Cardiac septum (tissue), 1 donor: ENCODE results near the gene ANK2. TPM values are rescaled to one million over a fixed set of nuclear protein-coding genes. Genes with fewer than 3 reads are reported as not detected.

Experiments
- DNase-seq: peaks from one replicate; pipeline ENCODE4 v3.0.0-alpha.2; 2020; ENCODE audit warnings: low spot score
- intact Hi-C: fragments of 100-400 bp; cut with DNase I; formaldehyde crosslinking; loops from one replicate; pipeline ENCODE4 v1.14.0; 2022
- total RNA-seq: library from RNA; stranded (reverse); fragmentation: NEBNext Ultra II Directional; extraction: Animal tissue kit (Norgen Biotek cat#: 25700); gene quantifications from one replicate; pipeline ENCODE4 v1.2.1, GENCODE V29; 2021
- donor health status: DM: no; HTN: no; CAD: no.

Gene ANK2
- total RNA-seq, 1 donor from 2014 or later: 208 TPM

GRCh38 chr4:113260688-113261087 is 211.2 kb downstream of the ANK2 start:
- intact Hi-C loops: no loop called here
- no peak for DNase-seq

- intact Hi-C loops: no loop called here
- no peak for DNase-seq
These were observed 213.8 kb downstream of the ANK2 start for GRCh38 chr4:113263274-113263673.

- no peak for DNase-seq
- intact Hi-C loops: no loop called here
These were observed 221.3 kb downstream of the ANK2 start for GRCh38 chr4:113270520-113271319.

DNA sequence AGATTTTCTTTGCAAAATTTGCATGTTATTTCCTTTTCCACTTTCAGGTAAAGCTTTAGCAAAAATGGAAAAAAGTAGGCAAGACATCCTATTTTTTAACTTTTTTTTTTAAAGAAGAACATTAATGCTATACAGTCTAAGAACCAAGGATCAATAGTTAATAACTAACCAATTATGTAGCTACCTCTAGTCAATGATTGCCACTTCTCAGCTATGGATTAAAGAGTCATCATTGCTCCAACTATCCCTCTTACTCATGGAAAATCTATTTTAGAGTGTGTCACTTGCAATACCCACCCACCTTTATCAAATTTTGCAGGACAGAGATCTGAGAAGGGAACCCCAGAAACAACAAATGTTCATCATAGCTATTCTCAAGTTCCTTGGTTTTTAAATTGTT is 223.1 kb downstream of the ANK2 start:
- no peak for DNase-seq
- intact Hi-C loops: no loop called here

- intact Hi-C loops: no loop called here
- DNase-seq: no peak
These were observed 224.3 kb downstream of the ANK2 start for GRCh38 chr4:113273721-113274220.

DNA sequence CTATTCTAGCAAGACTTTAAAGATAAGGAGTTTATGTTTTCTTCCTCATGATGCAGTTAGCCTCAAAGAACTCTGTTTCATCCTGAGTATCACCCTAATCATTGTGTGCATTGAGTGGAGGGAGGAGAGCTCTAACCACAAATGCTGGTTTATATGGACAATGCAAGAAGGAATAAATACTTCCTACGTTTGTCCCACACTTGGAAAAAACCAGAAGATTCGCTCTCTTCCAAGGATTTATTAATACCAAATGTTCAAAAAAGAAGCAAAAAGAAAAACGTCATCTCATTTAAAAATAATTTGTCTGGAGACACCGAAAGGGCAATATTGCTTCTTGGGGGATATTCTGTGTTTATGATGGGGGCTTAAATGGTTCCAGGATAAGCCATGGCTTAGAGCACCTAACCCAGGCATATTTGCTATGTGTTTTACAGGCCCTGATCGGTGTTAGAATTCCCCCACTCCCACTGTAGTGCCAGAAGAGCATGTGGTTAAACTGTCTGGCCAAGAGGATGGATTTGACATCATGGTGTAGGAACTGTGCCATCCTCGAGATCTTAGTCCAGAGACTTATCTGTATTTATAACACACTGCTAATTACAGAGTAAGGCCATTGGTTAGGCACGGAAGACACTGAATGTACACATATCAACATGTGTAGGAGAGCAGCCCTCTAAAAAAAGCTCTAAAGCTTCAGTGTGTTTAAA is 227.2 kb downstream of the ANK2 start:
- no peak for DNase-seq
- intact Hi-C loops: no loop called here

DNA sequence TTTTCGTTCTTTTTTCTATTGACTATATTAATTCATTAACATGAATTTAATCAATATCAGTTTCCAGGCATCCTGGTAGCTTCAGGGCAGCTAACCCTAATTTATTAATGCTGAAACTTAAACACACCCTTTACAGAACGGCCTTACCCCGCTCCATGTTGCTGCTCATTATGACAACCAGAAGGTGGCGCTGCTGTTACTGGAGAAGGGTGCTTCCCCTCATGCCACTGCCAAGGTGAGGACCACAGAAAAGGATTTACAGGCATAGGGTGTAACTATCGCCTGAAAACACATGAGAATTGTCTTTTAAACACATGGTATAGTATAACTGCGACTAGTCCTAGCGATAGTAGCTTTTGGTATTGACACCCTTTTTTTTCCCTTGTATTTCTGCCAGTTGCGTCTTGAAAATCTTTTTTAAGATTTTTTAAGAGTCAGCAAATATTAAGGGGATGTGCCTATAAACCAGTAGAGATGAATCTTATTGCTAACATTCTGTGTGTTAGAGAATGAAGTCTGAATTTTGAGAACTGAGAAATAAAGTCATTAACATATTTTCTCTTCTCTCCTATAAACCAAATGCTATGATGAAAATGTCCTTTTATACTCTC is 229.0 kb downstream of the ANK2 start:
- intact Hi-C loops: no loop called here
- DNase-seq: no peak

DNA sequence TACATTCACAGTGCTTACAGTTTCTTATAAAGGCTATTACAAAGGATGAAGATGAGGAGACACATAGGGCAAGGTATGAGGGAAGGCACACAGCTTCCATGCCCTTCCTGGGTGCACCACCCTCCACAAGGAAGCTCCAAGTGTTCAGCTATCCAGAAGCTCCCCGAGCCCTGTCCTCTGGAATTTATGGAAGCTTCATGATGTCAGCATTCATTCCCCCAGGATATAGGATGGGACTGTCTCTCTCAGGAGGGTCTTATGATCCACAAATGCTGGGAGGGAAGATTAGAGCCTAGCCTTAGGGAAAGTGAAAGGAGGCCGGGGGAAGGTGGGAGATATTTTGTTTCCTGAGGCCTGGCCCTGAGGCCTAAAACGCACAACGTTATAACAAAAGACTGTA is 236.0 kb downstream of the ANK2 start:
- DNase-seq: no peak
- intact Hi-C loops: no loop called here

DNA sequence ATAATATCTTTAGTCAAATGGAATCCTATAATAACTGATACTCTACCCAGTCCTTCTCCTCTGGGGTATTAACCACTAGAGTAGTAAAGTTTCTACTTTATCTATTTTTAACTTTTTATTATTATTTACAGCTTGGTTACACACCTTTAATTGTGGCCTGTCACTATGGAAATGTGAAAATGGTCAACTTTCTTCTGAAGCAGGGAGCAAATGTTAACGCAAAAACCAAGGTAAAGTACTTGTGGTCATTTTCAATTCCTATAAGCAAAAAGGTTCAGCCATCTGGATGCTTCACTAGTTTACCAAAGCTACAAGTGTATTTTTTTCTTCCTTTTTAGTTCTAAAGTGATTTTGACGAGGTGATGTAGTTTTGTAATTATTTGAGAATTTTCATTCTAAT is 238.8 kb downstream of the ANK2 start:
- no peak for DNase-seq
- intact Hi-C loops: no loop called here

DNA sequence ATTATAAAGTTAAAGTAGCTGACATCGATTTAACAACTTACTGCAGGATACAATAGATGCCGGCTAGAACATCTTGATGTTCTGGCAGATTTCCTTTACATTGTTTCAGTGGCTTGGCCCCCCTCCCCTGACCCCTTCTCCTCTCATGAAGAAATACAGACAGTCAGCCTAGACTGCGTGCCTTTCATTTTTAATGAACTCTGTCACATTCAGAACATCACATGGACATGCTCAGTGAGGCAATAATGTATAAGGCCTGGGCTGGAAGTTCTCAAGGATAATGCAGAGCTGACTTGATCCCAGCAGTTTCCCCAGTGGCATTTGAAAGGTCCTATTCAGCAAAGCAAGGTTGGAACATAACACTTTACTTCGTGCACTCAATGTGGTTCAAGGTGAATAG is 239.2 kb downstream of the ANK2 start:
- intact Hi-C loops: no loop called here

DNA sequence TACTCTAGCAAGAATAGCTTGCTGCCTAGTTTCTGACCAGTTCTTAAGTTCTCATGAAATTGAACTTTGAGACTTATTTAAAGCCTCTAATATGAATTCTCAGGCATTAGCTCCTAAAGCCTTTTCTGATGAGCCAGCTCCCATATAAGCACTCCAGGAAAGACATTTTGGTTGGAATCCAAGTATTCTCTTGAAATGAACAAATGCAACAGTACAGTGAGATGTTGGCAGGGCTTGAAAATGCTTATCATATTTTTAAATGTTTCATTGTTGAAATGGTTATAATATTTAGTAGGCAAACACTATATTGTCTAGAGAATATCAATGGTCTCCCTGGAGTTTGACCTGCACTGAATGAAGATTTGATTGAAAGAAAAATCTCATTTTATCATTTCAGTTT is 240.3 kb downstream of the ANK2 start:
- intact Hi-C loops: no loop called here

More for the DNA sequence above, 239.2 kb downstream of the ANK2 start:
- no peak for DNase-seq

GRCh38 chr4:113290666-113291065 is 241.2 kb downstream of the ANK2 start:
- intact Hi-C loops: no loop called here
- DNase-seq: no peak

More for the DNA sequence above, 240.3 kb downstream of the ANK2 start:
- DNase-seq: no peak

DNA sequence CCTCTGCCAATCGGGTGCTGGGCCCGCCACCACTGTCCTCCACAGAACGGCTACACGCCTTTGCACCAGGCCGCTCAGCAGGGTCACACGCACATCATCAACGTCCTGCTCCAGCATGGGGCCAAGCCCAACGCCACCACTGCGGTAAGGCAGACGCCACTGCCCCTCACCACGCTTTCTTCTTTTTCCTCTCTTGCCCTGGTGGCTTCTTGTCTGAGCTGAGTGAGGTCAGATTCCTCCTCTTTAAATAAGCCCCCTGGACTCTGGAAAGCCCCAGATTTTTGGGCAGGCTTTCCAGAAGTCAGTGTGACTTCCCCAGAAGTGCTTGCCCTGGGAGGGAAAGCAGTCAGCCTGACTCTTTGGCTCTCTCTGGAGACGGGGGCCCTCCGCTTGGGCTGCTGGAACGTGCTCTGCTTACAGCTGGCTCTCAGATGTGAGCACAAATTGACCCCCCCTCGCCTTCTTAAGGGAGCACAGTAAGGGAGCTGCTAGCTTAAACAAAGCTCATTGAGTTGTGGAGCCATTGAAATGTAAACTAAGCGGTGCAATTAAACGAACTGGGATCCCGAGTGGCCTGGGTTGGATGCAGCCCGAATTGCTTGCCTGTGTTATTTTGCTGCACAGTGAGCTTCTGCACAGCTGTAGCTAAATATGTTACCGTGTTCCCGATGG is 243.1 kb downstream of the ANK2 start:
- DNase-seq: no peak
- intact Hi-C loops: no loop called here

DNA sequence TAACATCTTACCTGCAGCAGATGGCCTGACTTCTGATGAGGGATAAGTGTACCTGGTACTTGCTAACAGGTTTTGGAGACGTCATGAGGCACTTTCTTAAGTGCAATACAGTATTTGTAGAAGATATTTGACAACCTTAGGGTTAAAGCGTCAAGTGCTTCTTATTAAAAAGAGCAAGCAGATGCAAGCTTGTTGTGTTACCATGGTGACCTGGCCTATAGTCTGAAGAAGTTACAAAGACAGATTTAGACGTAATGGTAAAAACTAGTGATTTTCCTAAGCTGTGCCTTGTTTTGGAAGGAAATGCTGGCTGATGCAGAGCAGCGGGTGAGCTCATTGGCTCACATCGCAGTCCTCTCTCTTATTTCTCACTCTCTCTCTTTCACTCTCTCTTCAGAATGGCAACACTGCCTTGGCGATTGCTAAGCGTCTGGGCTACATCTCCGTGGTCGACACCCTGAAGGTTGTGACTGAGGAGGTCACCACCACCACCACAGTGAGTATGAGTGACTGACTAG is 243.6 kb downstream of the ANK2 start:
- intact Hi-C loops: no loop called here
- no peak for DNase-seq

- no peak for DNase-seq
- intact Hi-C loops: no loop called here
These were observed 244.2 kb downstream of the ANK2 start for GRCh38 chr4:113293674-113294073.

DNA sequence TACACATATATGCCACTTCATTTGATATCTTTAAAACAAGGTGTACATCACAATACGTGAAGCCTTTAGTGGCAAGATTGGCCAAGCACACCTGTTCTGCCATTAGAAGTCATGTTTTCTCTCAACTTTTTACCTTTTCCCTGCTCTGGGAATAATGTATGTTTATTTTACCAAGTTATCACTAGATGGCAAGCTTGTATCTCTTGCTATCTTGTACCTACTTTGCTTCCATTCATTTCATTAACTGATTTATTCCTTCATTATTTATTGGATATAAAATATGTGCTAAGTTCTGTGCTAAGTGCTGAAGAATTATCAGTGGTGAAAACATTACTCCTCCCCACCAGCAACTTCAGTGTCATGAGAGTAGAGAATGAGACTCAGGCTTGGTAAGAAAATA is 245.5 kb downstream of the ANK2 start:
- intact Hi-C loops: no loop called here

GRCh38 chr4:113300471-113300928 is 251.0 kb downstream of the ANK2 start:
- intact Hi-C loops: no loop called here
- DNase-seq: no peak

More for the DNA sequence above, 245.5 kb downstream of the ANK2 start:
- no peak for DNase-seq

GRCh38 chr4:113302051-113302450 is 252.6 kb downstream of the ANK2 start:
- DNase-seq: no peak
- intact Hi-C loops: no loop called here

DNA sequence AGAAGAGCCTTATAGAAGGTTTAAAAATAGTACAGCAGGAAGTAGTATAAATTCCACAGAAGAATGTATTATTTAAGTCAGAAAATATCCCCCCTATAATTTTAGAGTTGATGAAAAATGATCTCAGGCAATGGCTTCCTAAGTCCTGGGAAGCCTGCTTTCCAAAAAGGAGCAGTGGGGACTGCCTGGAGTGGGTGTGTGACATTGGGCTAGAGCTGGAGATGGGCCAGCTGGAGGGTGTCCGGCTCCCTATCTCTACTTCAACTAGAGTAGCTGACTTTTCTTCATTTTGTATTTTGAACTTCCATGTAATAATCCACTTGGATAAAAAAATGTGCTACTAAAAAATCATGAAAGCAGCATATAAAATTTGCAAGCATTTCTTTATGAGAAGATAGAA is 253.9 kb downstream of the ANK2 start:
- intact Hi-C loops: no loop called here

GRCh38 chr4:113311047-113311446 is 261.6 kb downstream of the ANK2 start:
- no peak for DNase-seq
- intact Hi-C loops: no loop called here

More for the DNA sequence above, 253.9 kb downstream of the ANK2 start:
- no peak for DNase-seq
